HG03558 (cell line): ENCODE measurements around the gene MRPL34.

ENCODE experiments used
- ATAC-seq: cut with Tn5 transposase; IDR thresholded peaks from one replicate; pipeline ENCODE4 v1.9.1; 2021; ENCODE audit warnings: moderate number of reproducible peaks; ENCODE audit not compliant: unreplicated experiment; ENCODE audit errors: extremely low read depth

MRPL34 gene

DNA sequence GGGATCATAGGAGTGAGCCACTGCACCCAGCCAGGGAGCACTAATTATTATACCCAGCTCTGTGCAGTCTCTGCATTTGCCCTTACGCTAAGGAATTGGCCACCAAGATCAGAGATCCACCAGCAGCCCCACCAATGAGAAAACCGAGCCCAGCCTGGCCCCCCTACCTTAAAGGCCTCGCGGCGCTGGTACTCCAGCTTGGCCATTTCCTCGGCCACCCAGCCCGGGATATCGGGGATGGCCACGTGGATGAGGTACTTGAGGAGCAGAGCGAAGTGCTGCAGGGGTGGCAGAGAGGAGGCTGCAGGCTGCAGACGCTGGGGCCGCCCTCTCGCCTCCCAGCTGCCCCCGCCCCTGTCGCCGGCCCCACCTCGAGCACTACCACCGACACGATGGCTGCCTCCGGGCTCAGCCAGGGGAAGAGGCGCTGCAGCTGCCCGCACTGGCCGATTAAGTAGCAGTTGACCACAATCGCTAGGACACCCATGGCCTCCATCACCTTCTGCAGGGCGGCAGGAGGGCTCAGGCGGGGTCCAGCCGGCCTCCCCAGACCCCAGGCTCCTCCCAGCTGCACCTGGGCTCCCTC is 21.5 kb downstream of the MRPL34 start:
- no peak for ATAC-seq

- ATAC-seq = no peak
Measured at GRCh38 chr19:17327654-17328516, 22.2 kb downstream of the MRPL34 start.

- no peak for ATAC-seq
Measured at GRCh38 chr19:17328517-17329365, 23.1 kb downstream of the MRPL34 start.

DNA sequence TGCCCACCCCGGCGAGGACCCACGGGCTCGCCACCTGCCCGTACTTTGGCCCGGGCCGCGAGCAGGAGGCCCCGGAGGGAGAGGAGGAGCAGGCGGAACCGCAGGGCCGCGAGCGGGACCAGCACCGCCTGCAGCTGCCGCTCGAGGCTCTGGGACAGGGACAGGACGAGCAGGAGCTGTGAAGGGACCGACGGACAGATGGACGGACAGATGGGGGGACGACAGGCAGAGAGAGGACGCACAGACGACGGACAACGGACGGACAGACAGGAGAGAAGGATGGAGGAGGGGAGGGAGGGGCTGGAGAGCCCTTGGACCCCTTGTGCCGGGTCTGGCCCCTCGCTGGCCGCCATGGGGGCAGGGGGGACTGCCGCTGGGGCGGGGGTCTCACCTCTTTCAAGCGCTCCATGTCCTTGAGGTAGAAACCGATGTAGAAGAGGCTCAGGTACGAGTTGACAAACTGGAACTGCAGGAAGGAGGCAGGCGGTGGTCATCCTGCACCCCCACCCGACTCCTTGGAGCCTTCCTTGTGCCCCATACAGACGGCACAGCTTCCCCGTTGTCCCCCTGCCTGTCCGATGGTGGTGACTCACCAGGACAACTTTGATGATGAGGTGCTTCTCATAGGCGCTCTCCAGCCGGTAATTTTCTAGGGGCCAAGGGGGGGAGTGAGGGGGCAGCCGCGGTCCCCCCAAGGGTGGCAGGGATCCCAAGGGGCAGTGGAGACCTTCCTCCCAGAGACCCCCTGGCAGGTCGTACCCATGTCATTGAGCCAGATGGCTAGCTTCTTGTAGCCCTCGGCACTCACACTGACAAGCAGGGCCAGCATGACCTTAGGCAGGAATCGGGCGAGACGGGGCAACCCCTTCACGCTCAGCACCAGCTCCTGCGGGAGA is 23.9 kb downstream of the MRPL34 start:
- no peak for ATAC-seq

DNA sequence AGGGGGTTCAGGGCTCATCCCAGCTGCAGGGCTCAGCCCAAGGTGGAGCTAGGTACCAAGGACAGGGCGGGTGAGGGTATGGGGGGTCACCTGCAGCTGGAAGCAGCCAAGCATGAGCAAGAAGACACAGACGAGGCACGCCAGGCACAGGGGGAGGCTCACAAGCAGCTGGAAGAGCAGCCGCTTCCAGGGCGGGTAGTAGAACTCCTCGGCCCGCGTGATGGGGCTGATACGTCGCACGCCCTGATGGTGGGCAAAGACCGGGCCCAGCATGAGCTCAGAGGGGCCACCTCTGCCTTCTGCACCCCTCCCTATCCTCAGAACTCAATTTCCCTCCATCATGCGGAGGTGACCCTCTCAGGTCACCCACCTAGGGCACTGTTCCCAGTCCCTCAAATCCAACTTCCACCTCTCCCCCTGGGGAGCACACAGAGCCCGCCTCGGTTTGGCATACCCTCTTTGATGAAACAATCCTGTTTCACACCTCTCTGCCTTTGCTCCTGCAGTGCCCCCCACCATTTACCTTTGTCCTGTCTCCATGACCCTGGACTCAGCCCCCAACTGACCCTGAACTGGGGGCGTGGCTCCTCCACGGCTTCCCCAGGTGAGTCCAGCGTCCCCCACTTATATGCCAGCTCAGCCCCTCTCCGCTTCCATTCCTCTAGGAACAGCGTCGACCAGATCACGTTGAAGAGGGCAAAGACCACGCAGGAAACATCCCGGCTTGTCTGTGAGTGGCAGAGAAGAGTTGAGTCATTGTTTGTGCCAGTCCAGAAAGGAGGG is 24.8 kb downstream of the MRPL34 start:
- no peak for ATAC-seq

DNA sequence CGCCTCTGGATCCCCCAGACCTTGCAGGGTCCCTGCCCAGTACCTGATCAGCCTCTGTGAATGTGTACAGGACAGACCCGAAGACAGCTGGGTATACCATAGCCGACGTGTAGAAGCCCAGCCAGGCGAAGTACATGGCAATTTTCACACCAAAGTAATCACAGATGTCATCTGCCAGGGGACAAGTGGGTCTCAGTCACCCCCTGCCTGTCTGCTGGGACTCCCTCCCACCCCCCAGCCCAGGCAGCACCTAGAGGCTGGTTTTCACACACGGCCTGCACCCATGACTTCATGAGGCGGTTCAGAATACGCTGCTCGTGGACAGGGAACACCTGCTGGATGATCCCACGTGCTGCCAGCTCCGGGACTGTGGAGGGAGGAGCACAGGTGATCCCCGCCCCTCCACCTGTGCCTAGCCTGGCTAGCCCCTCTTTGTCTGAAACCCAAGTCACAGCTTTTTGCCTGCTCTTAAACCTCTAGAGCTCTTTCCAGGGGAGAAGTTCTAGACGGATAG is 25.4 kb downstream of the MRPL34 start:
- no peak for ATAC-seq

- no peak for ATAC-seq
Measured at GRCh38 chr19:17332360-17332676, 26.6 kb downstream of the MRPL34 start.

- ATAC-seq = no peak
Measured at GRCh38 chr19:17332677-17333581, 27.3 kb downstream of the MRPL34 start.

DNA sequence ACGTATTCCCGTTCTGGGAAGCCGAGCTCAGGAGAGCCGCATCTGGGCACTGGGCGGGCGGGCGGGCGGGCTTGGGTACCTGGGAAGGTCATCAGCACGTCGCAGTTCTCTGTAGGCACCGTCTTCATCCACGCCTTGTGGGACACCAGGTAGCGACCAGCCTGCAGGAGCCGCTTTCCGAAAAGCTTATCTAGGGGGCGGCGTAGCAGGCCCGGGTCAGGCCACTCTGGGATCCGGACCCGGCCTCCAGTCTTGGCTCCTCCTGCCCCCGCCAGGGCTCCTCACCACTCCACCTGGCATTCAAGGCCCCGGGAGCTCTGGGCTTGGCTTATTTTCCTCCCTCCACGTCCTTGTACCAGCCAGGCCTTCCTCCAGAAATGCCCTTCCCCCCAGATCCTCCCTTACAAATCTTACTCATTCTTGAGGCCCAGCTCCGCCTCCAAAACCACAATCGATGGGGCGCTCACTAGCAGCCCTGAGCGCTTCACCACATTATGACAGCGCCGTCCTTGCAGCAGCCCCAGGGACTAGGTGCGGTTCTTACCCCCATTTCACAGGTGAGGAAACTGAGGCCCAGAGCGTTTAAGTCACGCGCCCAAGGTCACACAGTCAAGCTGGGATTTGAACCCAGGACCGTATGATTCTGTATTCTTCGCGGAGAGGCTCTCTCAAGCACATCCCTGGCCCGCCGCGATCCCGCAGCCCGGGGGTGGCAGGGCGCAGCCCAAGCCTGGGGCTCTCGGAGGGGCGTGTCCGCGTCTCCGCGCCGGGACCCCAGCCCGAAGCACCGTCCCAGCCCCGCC is 28.1 kb downstream of the MRPL34 start:
- ATAC-seq = no peak

- no peak for ATAC-seq
Measured at GRCh38 chr19:17334414-17335409, 29.0 kb downstream of the MRPL34 start, which contains the start of gene ANO8. ANO8 (minus strand) TSS chr19:17334855; CDS start chr19:17334670, 185 bp downstream.

- ATAC-seq = no peak
Measured at GRCh38 chr19:17335575-17335974, 29.9 kb downstream of the MRPL34 start.

GRCh38 chr19:17336872-17337674 is 31.4 kb downstream of the MRPL34 start, which contains the start of gene GTPBP3:
GTPBP3 (plus strand) TSS chr19:17337553; CDS start chr19:17337612, 59 bp downstream.
- peak; percentile 41 for ATAC-seq

DNA sequence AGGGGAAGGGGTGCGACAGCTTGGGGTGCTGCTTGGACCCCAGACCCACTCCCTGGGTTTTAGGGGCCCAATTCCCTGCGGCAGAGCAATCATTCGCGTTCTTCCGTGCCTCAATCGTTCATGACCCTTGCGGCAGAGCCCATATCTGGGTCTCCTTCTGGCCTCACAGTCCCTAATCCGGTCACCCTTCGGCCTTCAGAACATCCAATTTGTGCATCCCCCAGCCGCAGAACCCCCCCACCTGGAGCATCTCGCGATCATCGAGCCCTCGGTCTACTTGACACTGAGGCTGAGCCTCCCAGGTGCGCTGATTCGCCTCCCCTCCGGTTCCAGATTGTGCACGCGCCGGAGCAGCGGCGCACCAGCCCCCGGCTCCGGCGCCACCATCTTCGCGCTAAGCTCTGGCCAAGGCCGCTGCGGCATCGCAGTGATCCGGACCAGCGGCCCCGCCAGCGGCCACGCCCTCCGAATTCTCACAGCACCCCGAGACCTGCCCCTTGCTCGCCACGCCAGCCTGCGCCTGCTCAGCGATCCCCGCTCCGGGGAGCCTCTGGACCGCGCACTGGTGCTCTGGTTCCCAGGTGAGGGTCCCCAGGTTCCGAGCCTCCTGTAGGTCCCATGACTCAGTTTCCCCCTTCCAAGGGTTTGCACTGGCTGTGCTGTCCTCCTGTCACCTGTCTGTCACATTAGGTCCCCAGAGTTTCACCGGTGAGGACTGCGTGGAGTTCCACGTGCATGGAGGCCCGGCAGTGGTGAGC is 32.2 kb downstream of the MRPL34 start:
- ATAC-seq = no peak

DNA sequence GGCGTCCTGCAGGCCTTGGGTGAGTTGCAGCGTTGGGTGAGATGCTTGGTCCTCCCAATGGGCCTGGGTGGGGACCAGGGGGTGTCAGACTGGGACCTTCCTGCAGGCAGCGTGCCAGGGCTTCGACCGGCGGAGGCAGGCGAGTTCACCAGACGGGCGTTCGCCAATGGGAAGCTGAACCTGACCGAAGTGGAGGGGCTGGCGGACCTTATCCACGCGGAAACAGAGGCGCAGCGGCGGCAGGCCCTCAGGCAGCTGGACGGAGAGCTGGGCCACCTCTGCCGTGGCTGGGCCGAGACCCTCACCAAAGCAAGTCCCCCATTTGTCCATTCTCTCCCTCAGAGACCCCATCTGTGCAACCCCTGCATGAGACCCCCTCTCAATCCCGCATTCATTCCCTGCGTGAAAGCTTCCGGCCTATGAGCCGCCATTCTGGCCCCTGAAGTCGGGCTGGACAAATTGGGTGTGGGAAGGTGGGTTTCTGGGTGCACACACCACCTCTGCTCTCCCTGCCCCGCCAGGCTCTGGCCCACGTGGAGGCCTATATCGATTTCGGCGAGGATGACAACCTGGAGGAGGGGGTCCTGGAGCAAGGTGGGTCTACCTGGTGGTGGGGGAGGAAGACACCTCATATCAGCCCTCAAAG is 32.9 kb downstream of the MRPL34 start:
- no peak for ATAC-seq
